ENCODE results near the gene SHANK1. TPM values are rescaled to one million over a fixed set of nuclear protein-coding genes. Genes with fewer than 3 reads are reported as not detected.

SHANK1 gene
- total and polyA plus RNA-seq, 2 of the 13 experiments (the other 11 are each of a cell fraction or from before 2014, with no cell fraction given): not detected

GRCh38 chr19:50720921-50721381 lies 1.3 kb upstream of the SHANK1 start:
- TF ChIP-seq STAG1 (CRISPR knock-in tag; IDR thresholded peaks at IDR 0.05) (no peak), PAF1 (CRISPR knock-in tag; IDR thresholded peaks at IDR 0.05) (no peak), MIXL1 (CRISPR knock-in tag; IDR thresholded peaks at IDR 0.05) (no peak), ZNF841 (CRISPR knock-in tag; IDR thresholded peaks at IDR 0.05; ENCODE audit: borderline replicate concordance) (no peak), FOXA1 (IDR thresholded peaks at IDR 0.05) (no peak), FOXA1 (CRISPR knock-in tag; IDR thresholded peaks at IDR 0.05) (no peak), MEIS2 (CRISPR knock-in tag; IDR thresholded peaks at IDR 0.05) (no peak), GATAD2A (CRISPR knock-in tag; IDR thresholded peaks at IDR 0.05) (no peak), NFIB (CRISPR knock-in tag; IDR thresholded peaks at IDR 0.05; ENCODE audit: borderline replicate concordance) (no peak), FOSL1 (CRISPR knock-in tag; IDR thresholded peaks at IDR 0.05; ENCODE audit: borderline replicate concordance) (no peak), ZNF652 (CRISPR knock-in tag; IDR thresholded peaks at IDR 0.05; ENCODE audit: borderline replicate concordance, low read depth) (no peak), IRF1 (CRISPR knock-in tag; IDR thresholded peaks at IDR 0.05; ENCODE audit: low read depth) (no peak), ZNF570 (CRISPR knock-in tag; IDR thresholded peaks at IDR 0.05; ENCODE audit: borderline replicate concordance) (no peak)
- CTCF ChIA-PET (ENCODE audit: low intra/inter-chr PET ratio, low total read pairs): no interaction called here

More at GRCh38 chr19:50720921-50721381, 1.3 kb upstream of the SHANK1 start:
- Histone ChIP-seq H4K20me1 (ENCODE audit: insufficient read depth, low read length) (no peaks in the 10 kb centered on the region), H3K4me1 (ENCODE audit: insufficient read depth, low read length) (no peaks in the 10 kb centered on the region), H3K9me3 (ENCODE audit: low read length) (no peaks in the 10 kb centered on the region), H3K27ac (ENCODE audit: extremely low read length, insufficient read depth, low read length) (no peak overlapping the region), H3K79me2 (ENCODE audit: insufficient read depth, low read length) (no peaks in the 10 kb centered on the region), H3K9ac (ENCODE audit: insufficient read depth, low read depth, low read length) (no peak overlapping the region), H3K36me3 (replicated peaks in 1 of 2; ENCODE audit: control insufficient read depth in 1 of 2, insufficient read depth in 2 of 2, low read length in 2 of 2) (no peaks in the 10 kb centered on the region), H2AFZ (ENCODE audit: low read length) (no peak overlapping the region), H3K4me3 (replicated peaks in 1 of 3; ENCODE audit: insufficient read depth in 1 of 3, low read depth in 2 of 3, low read length in 3 of 3) (no peak overlapping the region), H3K4me2 (ENCODE audit: low read depth, low read length) (no peak overlapping the region), H3K27me3 (ENCODE audit: control insufficient read depth in 1 of 2, insufficient read depth in 2 of 2, low read length in 2 of 2) (peaks cover 12 to 59% of the 10 kb centered on the region in 2 experiments)
- DNase-seq (ENCODE audit: low spot score) (no peak), ATAC-seq (peak; percentile 13; the same call in 1 of the 3 replicates), FAIRE-seq (no peak)
- WGBS (ENCODE audit: low lambda C conversion rate): 25% methylated on average over 3 of the region's 8 CpGs
- in situ Hi-C loops (cut with HindIII; ENCODE audit: extremely low pct_ligation_motif_present, low pct_unique_long_range_greater_than_20kb): no loop called here
- BruUV-seq (replicated peaks): no TSS peak
- intact Hi-C loops (cut with micrococcal nuclease; ENCODE audit: unreplicated experiment): loop anchor here (5.0 kb wide), 1 partner anchor 61 kb away; no protein-coding TSS in a partner anchor
- POLR2A ChIA-PET: no interaction called here

All from HepG2 (cell line).